Lower lobe of right lung (tissue), 2 donors: Measurements from ENCODE around the gene HES1. TPM values are rescaled to one million over a fixed set of nuclear protein-coding genes. Genes with fewer than 3 reads are reported as not detected.

ENCODE experiments used
- ATAC-seq, 2 donors: fragments of 200-7000 bp; cut with Tn5 transposase; one replicate each; pipeline ENCODE4 v1.9.1; 2020 to 2022; ENCODE audit warnings: mild to moderate bottlenecking in 2 of 2, moderate library complexity in 2 of 2
- DNase-seq: peaks from one replicate; pipeline ENCODE4 v3.0.0-alpha.2; 2020
- H3K27ac ChIP-seq: fragments of 200-600 bp; one replicate; pipeline ENCODE4 v1.8.0; 2022
- H3K27me3 ChIP-seq: fragments of 200-600 bp; one replicate; pipeline ENCODE4 v1.8.0; 2022; ENCODE audit warnings: low read depth
- H3K36me3 ChIP-seq: fragments of 200-600 bp; one replicate; pipeline ENCODE4 v1.8.0; 2022; ENCODE audit warnings: mild to moderate bottlenecking
- H3K4me1 ChIP-seq: fragments of 200-600 bp; one replicate; pipeline ENCODE4 v1.8.0; 2022
- H3K4me3 ChIP-seq: fragments of 200-600 bp; one replicate; pipeline ENCODE4 v1.8.0; 2022; ENCODE audit warnings: mild to moderate bottlenecking
- H3K9me3 ChIP-seq: fragments of 200-600 bp; one replicate; pipeline ENCODE4 v1.8.0; 2022
- CTCF ChIP-seq: fragments of 200-600 bp; IDR thresholded peaks from one replicate; pipeline ENCODE4 v1.8.0; 2022; ENCODE audit warnings: antibody characterized with exemption, mild to moderate bottlenecking
- intact Hi-C: fragments of 100-400 bp; cut with DNase I; formaldehyde crosslinking; loops from one replicate; pipeline ENCODE4 v1.11.0; 2022
- total RNA-seq: library from RNA; stranded (reverse); fragmentation: NEBNext Ultra II Directional; extraction: Animal tissue kit (Norgen Biotek cat#: 25700); gene quantifications from one replicate; pipeline ENCODE4 v1.2.1, GENCODE V29; 2021
- donor health status: DM: no; HTN: yes; CAD: no; lungs with severe emphysema.

Gene HES1
- total RNA-seq, 1 donor from 2014 or later: 29.5 TPM

- Histone ChIP-seq H3K36me3 (no peaks in the 10 kb centered on the region), H3K27me3 (no peaks in the 10 kb centered on the region), H3K4me1 (no peaks in the 10 kb centered on the region), H3K27ac (no peak overlapping the region), H3K4me3 (no peak overlapping the region), H3K9me3 (no peaks in the 10 kb centered on the region)
- no peak for TF ChIP-seq CTCF
- no peak for DNase-seq
- intact Hi-C loops: no loop called here
- no peak for ATAC-seq
Measured at GRCh38 chr3:194118920-194119319, 17.0 kb upstream of the HES1 start.

GRCh38 chr3:194119831-194120590 lies 15.9 kb upstream of the HES1 start:
- no peak for TF ChIP-seq CTCF
- intact Hi-C loops: no loop called here
- DNase-seq: no peak
- Histone ChIP-seq H3K27ac (no peak overlapping the region), H3K4me3 (no peak overlapping the region), H3K27me3 (no peaks in the 10 kb centered on the region), H3K4me1 (no peaks in the 10 kb centered on the region), H3K9me3 (no peaks in the 10 kb centered on the region), H3K36me3 (no peaks in the 10 kb centered on the region)
- ATAC-seq: no peak

DNA sequence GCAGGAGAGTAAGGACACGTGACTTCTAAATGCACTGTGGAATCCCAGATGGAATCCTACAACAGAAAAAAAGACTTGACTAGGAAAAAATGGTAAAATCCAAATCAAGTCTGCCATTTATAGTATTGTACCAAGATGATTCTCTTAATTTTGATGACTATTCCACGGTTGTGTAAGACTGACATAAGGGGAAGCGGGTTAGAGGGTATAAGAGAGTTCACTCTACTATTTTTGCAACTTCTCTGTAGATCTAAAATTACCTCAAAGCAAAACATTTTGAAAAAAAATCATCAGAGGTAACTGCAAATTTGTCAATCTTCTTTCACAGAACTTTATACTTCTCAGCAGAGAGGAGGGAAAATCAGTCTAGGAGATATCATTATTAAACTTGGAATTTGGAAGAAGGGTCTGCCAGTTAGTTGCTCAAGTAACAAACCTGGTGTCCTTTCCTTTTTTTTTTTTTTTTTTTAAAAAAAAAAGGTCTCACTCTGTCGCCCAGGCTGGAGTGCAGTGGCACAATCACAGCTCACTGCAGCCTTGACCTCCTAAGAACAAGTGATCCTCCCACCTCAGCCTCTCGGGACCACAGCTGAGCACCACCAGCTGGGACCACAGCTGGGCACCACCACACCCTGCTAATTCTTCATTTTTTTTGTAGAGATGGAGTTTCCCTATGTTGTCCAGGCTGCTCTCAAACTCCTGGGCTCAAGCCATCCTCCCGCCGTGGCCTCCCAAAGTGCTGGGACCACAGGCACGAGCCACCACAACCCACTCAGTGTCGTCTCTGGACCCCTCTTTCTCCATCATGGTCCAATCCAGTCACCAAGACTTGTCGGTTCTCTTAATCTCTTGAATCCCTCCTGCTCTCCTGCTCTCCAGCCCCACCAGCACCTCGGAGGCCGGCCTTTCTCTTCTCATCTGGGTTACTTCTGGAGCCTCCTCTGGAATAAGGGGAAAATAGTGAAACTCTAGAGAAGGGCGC lies 14.9 kb upstream of the HES1 start:
- Histone ChIP-seq H3K4me1 (no peaks in the 10 kb centered on the region), H3K27ac (no peak overlapping the region), H3K9me3 (no peaks in the 10 kb centered on the region), H3K36me3 (no peaks in the 10 kb centered on the region), H3K4me3 (no peak overlapping the region), H3K27me3 (no peaks in the 10 kb centered on the region)
- TF ChIP-seq CTCF: no peak
- DNase-seq (no peak), ATAC-seq (no peak)
- intact Hi-C loops: no loop called here

GRCh38 chr3:194121891-194122631 lies 13.9 kb upstream of the HES1 start:
- no peak overlapping the region for H3K27ac ChIP-seq
- H3K27me3 ChIP-seq: no peaks in the 10 kb centered on the region
- no peak for TF ChIP-seq CTCF
- intact Hi-C loops: no loop called here
- H3K9me3 ChIP-seq: no peaks in the 10 kb centered on the region
- DNase-seq (no peak), ATAC-seq (peak in 1 of 2 donors; percentile 72)
- H3K4me3 ChIP-seq: no peak overlapping the region
- no peaks in the 10 kb centered on the region for H3K4me1 ChIP-seq
- H3K36me3 ChIP-seq: no peaks in the 10 kb centered on the region

DNA sequence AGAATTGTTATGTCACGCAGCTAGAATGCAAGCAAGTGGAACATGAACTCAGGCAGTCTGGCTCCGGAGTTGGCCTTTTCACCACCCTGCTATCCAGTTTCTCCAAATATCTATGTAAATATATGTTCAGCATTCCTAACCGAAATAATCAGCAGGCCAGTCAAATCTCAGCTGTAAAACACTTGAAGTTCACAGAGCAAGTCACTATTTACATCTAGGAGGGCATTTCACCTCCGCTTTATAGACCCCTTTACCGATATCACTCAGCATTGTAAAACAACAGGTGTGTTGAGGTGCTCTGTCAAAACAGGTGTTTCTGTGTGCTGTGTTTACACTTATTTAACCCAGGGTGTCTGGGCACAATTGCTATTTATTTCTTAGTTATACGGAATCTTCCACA lies 12.2 kb upstream of the HES1 start:
- intact Hi-C loops: no loop called here
- no peak for DNase-seq
- H3K9me3 ChIP-seq: no peaks in the 10 kb centered on the region
- TF ChIP-seq CTCF: no peak
- no peaks in the 10 kb centered on the region for H3K4me1 ChIP-seq
- H3K4me3 ChIP-seq: no peak overlapping the region
- no peak for ATAC-seq
- peaks cover 4% of the 10 kb centered on the region for H3K27me3 ChIP-seq
- H3K27ac ChIP-seq: no peak overlapping the region
- H3K36me3 ChIP-seq: no peaks in the 10 kb centered on the region
